OCI-LY7 (cell line): ENCODE measurements around the gene CLDN4.
"Not testable (repeated sequence)": the region's sequence is repeated elsewhere in the genome, so short reads cannot be mapped to it uniquely, and the experiment has no call there.

Experiments used
- CTCF ChIP-seq: fragments of 200-600 bp; sonication (generic); conservative IDR thresholded peaks from 2 replicates; pipeline ENCODE4 v1.5.1; 2014; ENCODE audit warnings: mild to moderate bottlenecking, antibody characterized with exemption, low read length, moderate library complexity, mixed read lengths
- EZH2phosphoT487 ChIP-seq: fragments of 200-600 bp; sonication (generic); IDR thresholded peaks from 2 replicates; pipeline ENCODE4 v1.6.1; 2018; ENCODE audit warnings: low read depth, borderline replicate concordance, mild to moderate bottlenecking, mixed run types, antibody characterized with exemption, low read length, moderate library complexity, mixed read lengths

- not testable (repeated sequence) for TF ChIP-seq CTCF, EZH2phosphoT487
These were observed 33.6 kb upstream of the CLDN4 start for GRCh38 chr7:73797176-73797575.
